ENCODE results near the gene CYTH3. TPM values are rescaled to one million over a fixed set of nuclear protein-coding genes. Genes with fewer than 3 reads are reported as not detected.
A peak's percentile ranks its signal among the peaks of the same experiment; 100 is the strongest.

CYTH3 gene
- total and polyA plus RNA-seq, 2 of the 13 experiments (the other 11 are each of a cell fraction or from before 2014, with no cell fraction given): 3.1 to 3.8 TPM

- TF ChIP-seq ZBTB25 (CRISPR knock-in tag; IDR thresholded peaks at IDR 0.05) (no peak), KDM2A (CRISPR knock-in tag; IDR thresholded peaks at IDR 0.05; ENCODE audit: borderline replicate concordance, low read depth) (peak; percentile 33; the same call in 1 of the 2 replicates), ZNF574 (CRISPR knock-in tag; IDR thresholded peaks at IDR 0.05) (peak; percentile 29; the same call in 1 of the 2 replicates), SRSF9 (IDR thresholded peaks at IDR 0.05; ENCODE audit: borderline replicate concordance, insufficient read depth, low read depth, low read length, poor library complexity, severe bottlenecking) (no peak), SOX13 (IDR thresholded peaks at IDR 0.05) (no peak), SOX13 (CRISPR knock-in tag; conservative IDR thresholded peaks at IDR 0.05 in 1 of 2, IDR thresholded peaks at IDR 0.05 in 1 of 2) (no peak), ZNF646 (CRISPR knock-in tag; IDR thresholded peaks at IDR 0.05) (no peak), ZNF839 (CRISPR knock-in tag; IDR thresholded peaks at IDR 0.05; ENCODE audit: borderline replicate concordance) (no peak), REXO4 (CRISPR knock-in tag; IDR thresholded peaks at IDR 0.05; ENCODE audit: borderline replicate concordance) (no peak), ZFP36L2 (CRISPR knock-in tag; IDR thresholded peaks at IDR 0.05) (no peak), TCF7 (IDR thresholded peaks at IDR 0.05; ENCODE audit: low read depth) (no peak), EZH2 (conservative IDR thresholded peaks at IDR 0.05; ENCODE audit: low read depth, low read length) (no peak), ZNF615 (CRISPR knock-in tag; IDR thresholded peaks at IDR 0.05; ENCODE audit: borderline replicate concordance) (no peak), ZNF670 (CRISPR knock-in tag; IDR thresholded peaks at IDR 0.05; ENCODE audit: borderline replicate concordance) (no peak), CREB3 (CRISPR knock-in tag; IDR thresholded peaks at IDR 0.05) (no peak)
Measured at GRCh38 chr7:6272481-6273323, at the start of gene CYTH3 (continued).
